Right lobe of liver (tissue), 6 donors: Measurements from ENCODE around the gene TRAPPC3. TPM values are rescaled to one million over a fixed set of nuclear protein-coding genes. Genes with fewer than 3 reads are reported as not detected.
A peak's percentile ranks its signal among the peaks of the same experiment; 100 is the strongest.

Experiments
- ATAC-seq, 4 donors: fragments of 200-7000 bp; cut with Tn5 transposase; one replicate each; pipeline ENCODE4 v1.9.1; 2020; ENCODE audit warnings: mild to moderate bottlenecking in 4 of 4, moderate library complexity in 4 of 4
- DNase-seq, 3 donors: peaks; one replicate each; pipeline ENCODE4 v3.0.0-alpha.2; 2020
- H3K27ac ChIP-seq, 3 donors: fragments of 200-600 bp; one replicate each; pipeline ENCODE4 v1.8.0; 2022
- H3K27me3 ChIP-seq, 2 donors: fragments of 200-600 bp; one replicate each; pipeline ENCODE4 v1.8.0; 2022
- H3K36me3 ChIP-seq, 4 donors: fragments of 200-600 bp; sonication (generic) in 1 of 4; one replicate each; pipeline versions ENCODE4 v1.5.1 to v1.8.0; 2017 to 2022; ENCODE audit warnings: control low read depth in 1 of 4
- H3K4me1 ChIP-seq, 4 donors: fragments of 200-600 bp; sonication (generic) in 1 of 4; one replicate each; pipeline versions ENCODE4 v1.5.1 to v1.8.0; 2017 to 2022; ENCODE audit warnings: control low read depth in 1 of 4
- H3K4me3 ChIP-seq, 3 donors: fragments of 200-600 bp; one replicate each; pipeline ENCODE4 v1.8.0; 2022
- H3K9me3 ChIP-seq, 4 donors: fragments of 200-600 bp; sonication (generic) in 1 of 4; one replicate each; pipeline versions ENCODE4 v1.5.1 to v1.8.0; 2017 to 2022; ENCODE audit warnings: control low read depth in 1 of 4
- POLR2A ChIP-seq: fragments of 450-650 bp; IDR thresholded peaks from one replicate; pipeline ENCODE4 v1.6.1; 2017; ENCODE audit warnings: antibody characterized with exemption, mild to moderate bottlenecking
- WGBS: methylation state at CpG from one replicate; pipeline ENCODE4 v1.1.6; 2018; ENCODE audit warnings: low coverage, low lambda C conversion rate; ENCODE audit not compliant: insufficient coverage; ENCODE audit errors: missing lambda C conversion rate; 5-methylcytosine and 5-hydroxymethylcytosine counted together
- intact Hi-C, 2 donors: fragments of 100-400 bp; cut with DNase I; formaldehyde crosslinking; loops; one replicate each; pipeline versions ENCODE4 v1.11.2 to v1.14.1; 2022
- total RNA-seq, 6 experiments: library from RNA; depleted of rRNA in 2 of 6; stranded (reverse); fragments of >200 nt in 2 of 6; fragmentation: NEBNext Ultra II Directional in 3 of 6; extraction: Animal tissue kit (Norgen Biotek cat#: 25700) in 3 of 6; gene quantifications; one replicate each; pipeline versions ENCODE4 v1.1.0 to v1.2.4, GENCODE V29; 2016 to 2023
- TF ChIP-seq, protein P1 (sequence below), 4 donors: fragments of 200-600 bp in 3 of 4; fragments of 450-650 bp in 1 of 4; IDR thresholded peaks; one replicate each; pipeline versions ENCODE4 v1.5.1 to v1.8.0; 2016 to 2022; ENCODE audit warnings: antibody characterized with exemption in 4 of 4, mild to moderate bottlenecking in 2 of 4
- donor health status: DM: no; HTN: yes; CAD: no.
- donor health status: DM: no; HTN: no; CAD: no.
- donor health status: DM: no; HTN: no; CAD: no.
- donor health status: DM: no; HTN: yes; CAD: no.
- donor health status: DM: no; HTN: yes; CAD: no.

The TRAPPC3 gene
- total RNA-seq, 6 experiments from 2014 or later = 26.0 to 52.4 (median 30.9) TPM

DNA sequence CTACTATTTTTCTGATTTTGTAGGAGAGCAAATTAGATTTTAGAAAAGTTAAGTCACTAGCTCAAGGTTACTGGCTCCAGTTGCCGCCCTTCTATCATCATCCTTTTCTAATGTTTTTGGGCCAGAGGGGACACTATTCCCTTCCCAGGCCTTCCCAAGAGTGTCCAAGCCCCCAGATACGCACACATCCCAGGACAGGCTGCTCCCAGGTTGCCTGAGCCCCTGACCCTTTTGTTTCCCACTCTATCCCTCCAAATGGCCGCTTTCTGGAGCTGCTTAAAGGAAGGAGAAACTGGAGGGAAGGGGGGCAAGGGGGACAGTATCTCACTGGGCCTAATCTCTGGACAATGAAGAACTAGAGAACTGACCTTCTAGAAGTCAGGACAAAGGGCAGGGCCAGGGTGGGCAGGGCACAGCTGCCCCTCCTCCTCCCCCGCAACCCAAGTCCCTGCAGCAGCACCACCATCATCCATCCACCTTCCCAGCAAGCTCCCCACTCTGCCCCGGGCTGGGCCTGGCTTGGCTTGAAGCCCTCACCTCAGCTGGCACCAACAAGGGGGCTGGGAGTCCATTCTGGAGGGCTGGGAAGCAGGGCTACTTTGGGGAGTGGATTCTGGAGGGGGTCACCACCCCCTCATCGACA lies 5.6 kb upstream of the TRAPPC3 start:
- 56% methylated on average over 5 of the region's 6 CpGs for WGBS
- DNase-seq (no peak), ATAC-seq (no peak)
- TF ChIP-seq, protein P1, sequence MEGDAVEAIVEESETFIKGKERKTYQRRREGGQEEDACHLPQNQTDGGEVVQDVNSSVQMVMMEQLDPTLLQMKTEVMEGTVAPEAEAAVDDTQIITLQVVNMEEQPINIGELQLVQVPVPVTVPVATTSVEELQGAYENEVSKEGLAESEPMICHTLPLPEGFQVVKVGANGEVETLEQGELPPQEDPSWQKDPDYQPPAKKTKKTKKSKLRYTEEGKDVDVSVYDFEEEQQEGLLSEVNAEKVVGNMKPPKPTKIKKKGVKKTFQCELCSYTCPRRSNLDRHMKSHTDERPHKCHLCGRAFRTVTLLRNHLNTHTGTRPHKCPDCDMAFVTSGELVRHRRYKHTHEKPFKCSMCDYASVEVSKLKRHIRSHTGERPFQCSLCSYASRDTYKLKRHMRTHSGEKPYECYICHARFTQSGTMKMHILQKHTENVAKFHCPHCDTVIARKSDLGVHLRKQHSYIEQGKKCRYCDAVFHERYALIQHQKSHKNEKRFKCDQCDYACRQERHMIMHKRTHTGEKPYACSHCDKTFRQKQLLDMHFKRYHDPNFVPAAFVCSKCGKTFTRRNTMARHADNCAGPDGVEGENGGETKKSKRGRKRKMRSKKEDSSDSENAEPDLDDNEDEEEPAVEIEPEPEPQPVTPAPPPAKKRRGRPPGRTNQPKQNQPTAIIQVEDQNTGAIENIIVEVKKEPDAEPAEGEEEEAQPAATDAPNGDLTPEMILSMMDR (IDR thresholded peaks at IDR 0.05) = no peak
- no peak for TF ChIP-seq POLR2A
- H3K36me3 ChIP-seq = no peaks in the 10 kb centered on the region
- peak overlapping the region; percentile 86 to 99 (median 94) for H3K4me3 ChIP-seq
- H3K27ac ChIP-seq = peak overlapping the region; percentile 95 to 99 (median 99)
- intact Hi-C loops = loop anchor here (5.0 kb wide), 1 partner anchor 32 kb away; no protein-coding TSS in a partner anchor
- H3K27me3 ChIP-seq = no peaks in the 10 kb centered on the region
- no peaks in the 10 kb centered on the region for H3K9me3 ChIP-seq
- peaks cover 0 to 28% (median 8%) of the 10 kb centered on the region in 4 donors for H3K4me1 ChIP-seq

DNA sequence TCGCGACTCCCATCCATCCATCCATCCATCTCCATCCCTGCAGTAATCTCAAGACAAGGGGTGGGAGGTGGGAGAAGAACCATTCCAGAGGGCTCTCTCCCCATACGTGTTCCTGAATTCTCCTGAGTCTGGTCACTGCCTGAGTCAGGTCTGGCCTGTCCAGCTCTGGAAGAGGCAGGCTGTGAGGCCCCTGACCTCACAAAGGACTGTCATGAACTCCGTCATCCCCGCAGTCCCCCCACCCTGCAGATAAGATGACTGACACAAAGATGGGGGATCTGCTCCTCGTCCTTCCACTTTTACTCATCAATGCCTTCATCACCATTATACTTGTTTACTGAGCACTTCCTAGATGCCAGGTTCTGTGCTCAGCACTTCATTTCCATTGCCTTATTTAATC lies 5.0 kb upstream of the TRAPPC3 start:
- 92% methylated on average over 4 of the region's 6 CpGs for WGBS
- TF ChIP-seq, protein P1 (IDR thresholded peaks at IDR 0.05) = no peak
- TF ChIP-seq POLR2A = no peak
- Histone ChIP-seq H3K27ac (no peak overlapping the region), H3K9me3 (no peaks in the 10 kb centered on the region), H3K4me1 (peaks cover 0 to 30% (median 8%) of the 10 kb centered on the region in 4 donors), H3K36me3 (no peaks in the 10 kb centered on the region), H3K27me3 (no peaks in the 10 kb centered on the region), H3K4me3 (no peak overlapping the region)
- DNase-seq (no peak), ATAC-seq (no peak)
- intact Hi-C loops = loop anchor here (5.0 kb wide), 1 partner anchor 33 kb away; no protein-coding TSS in a partner anchor

DNA sequence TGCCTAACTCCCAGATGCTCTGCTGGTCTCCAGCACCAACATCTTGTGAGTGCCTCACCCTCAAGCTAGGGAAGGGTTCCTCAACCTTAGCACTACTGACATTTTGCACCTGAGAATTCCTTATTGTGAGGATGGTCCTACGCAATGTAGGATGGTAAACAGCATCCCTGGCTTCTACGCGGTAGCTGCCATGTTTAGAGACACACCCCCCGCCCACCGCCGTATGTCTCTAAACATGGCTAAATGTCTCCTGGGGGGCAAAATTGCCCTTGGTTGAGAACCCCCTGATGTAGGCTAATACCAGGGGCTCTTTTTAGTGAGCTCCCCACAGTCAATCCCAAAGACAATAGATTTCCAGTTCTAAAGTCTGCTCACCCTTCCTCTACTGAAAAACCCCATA lies 4.2 kb upstream of the TRAPPC3 start:
- Histone ChIP-seq H3K4me3 (no peak overlapping the region), H3K27me3 (no peaks in the 10 kb centered on the region), H3K4me1 (peaks cover 0 to 33% (median 8%) of the 10 kb centered on the region in 4 donors), H3K9me3 (no peaks in the 10 kb centered on the region), H3K27ac (no peak overlapping the region), H3K36me3 (no peaks in the 10 kb centered on the region)
- TF ChIP-seq POLR2A = no peak
- TF ChIP-seq, protein P1 (IDR thresholded peaks at IDR 0.05) = no peak
- DNase-seq = no peak
- ATAC-seq = no peak
- intact Hi-C loops = loop anchor here (5.0 kb wide), 1 partner anchor 34 kb away; no protein-coding TSS in a partner anchor
- 90% methylated on average over 3 of the region's 6 CpGs for WGBS

DNA sequence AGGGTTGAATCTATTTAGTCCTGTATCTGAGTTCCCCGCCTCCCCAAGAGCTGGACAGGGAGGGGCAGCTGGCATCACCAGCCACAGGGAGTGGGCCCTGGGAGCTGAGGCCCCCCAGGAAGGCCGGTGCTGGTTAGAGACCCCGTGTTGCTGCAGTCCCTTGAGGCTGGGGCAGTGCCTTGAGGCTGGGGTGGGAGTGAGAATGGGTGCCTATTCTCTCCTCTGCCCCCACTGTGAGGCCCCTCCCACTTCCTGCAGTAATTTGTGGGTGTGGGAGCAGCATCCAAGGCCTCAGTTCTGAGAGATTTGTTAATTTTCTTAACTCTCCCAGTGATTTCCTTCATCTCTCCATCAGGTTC lies 2.5 kb upstream of the TRAPPC3 start:
- WGBS = no CpG with 5 or more reads among the region's 3 CpGs
- no peak for DNase-seq
- Histone ChIP-seq H3K9me3 (no peaks in the 10 kb centered on the region), H3K27ac (peak overlapping the region; percentile 62 to 95 (median 81)), H3K27me3 (no peaks in the 10 kb centered on the region), H3K4me3 (no peak overlapping the region), H3K36me3 (no peaks in the 10 kb centered on the region), H3K4me1 (peaks cover 0 to 44% (median 13%) of the 10 kb centered on the region in 4 donors)
- TF ChIP-seq POLR2A = no peak
- TF ChIP-seq, protein P1 (IDR thresholded peaks at IDR 0.05) = no peak
- ATAC-seq = no peak
- intact Hi-C loops = loop anchor here (5.0 kb wide), 1 partner anchor 35 kb away; no protein-coding TSS in a partner anchor
